Measurements from ENCODE around the gene SMIM11.
A peak's percentile ranks its signal among the peaks of the same experiment; 100 is the strongest.
"Not testable (repeated sequence)": the region's sequence is repeated elsewhere in the genome, so short reads cannot be mapped to it uniquely, and the experiment has no call there.

SMIM11 gene

GRCh38 chr21:34374940-34375618 is at the start of gene SMIM11:
TSS of gene SMIM11 (plus strand) at chr21:34375507. CDS start at chr21:34379505, 3,998 bp downstream.
- not testable (repeated sequence) for DNase-seq

GRCh38 chr21:34330055-34330454 is 45.3 kb upstream of the SMIM11 start:
- DNase-seq, result no peak

GRCh38 chr21:34331726-34332125 is 43.6 kb upstream of the SMIM11 start:
- no peak for DNase-seq

- DNase-seq, result no peak
Observed at GRCh38 chr21:34332347-34332746, 43.0 kb upstream of the SMIM11 start.

GRCh38 chr21:34333121-34333739 is 42.1 kb upstream of the SMIM11 start:
- DNase-seq, result no peak

GRCh38 chr21:34335316-34335715 is 40.0 kb upstream of the SMIM11 start:
- no peak for DNase-seq

GRCh38 chr21:34336245-34336644 is 39.1 kb upstream of the SMIM11 start:
- DNase-seq, result no peak

GRCh38 chr21:34336756-34337391 is 38.4 kb upstream of the SMIM11 start:
- no peak for DNase-seq

- no peak for DNase-seq
Observed at GRCh38 chr21:34337741-34338140, 37.6 kb upstream of the SMIM11 start.

- no peak for DNase-seq
Observed at GRCh38 chr21:34338226-34338625, 37.1 kb upstream of the SMIM11 start.

GRCh38 chr21:34340061-34340460 is 35.2 kb upstream of the SMIM11 start:
- DNase-seq, result no peak

GRCh38 chr21:34342476-34342875 is 32.8 kb upstream of the SMIM11 start:
- DNase-seq, result no peak

- DNase-seq, result no peak
Observed at GRCh38 chr21:34343347-34343746, 32.0 kb upstream of the SMIM11 start.

GRCh38 chr21:34343838-34344381 is 31.4 kb upstream of the SMIM11 start:
- DNase-seq, result no peak

- no peak for DNase-seq
Observed at GRCh38 chr21:34344584-34344983, 30.7 kb upstream of the SMIM11 start.

GRCh38 chr21:34345091-34345871 is 30.0 kb upstream of the SMIM11 start:
- DNase-seq, result no peak

GRCh38 chr21:34345892-34346291 is 29.4 kb upstream of the SMIM11 start:
- no peak for DNase-seq

- no peak for DNase-seq
Observed at GRCh38 chr21:34348890-34349519, 26.3 kb upstream of the SMIM11 start.

GRCh38 chr21:34351786-34352241 is 23.5 kb upstream of the SMIM11 start:
- peak; percentile 23 for DNase-seq

GRCh38 chr21:34352556-34352955 is 22.8 kb upstream of the SMIM11 start:
- DNase-seq, result no peak

GRCh38 chr21:34353182-34353581 is 22.1 kb upstream of the SMIM11 start:
- no peak for DNase-seq

GRCh38 chr21:34354836-34355235 is 20.5 kb upstream of the SMIM11 start:
- DNase-seq, result no peak

- no peak for DNase-seq
Observed at GRCh38 chr21:34355570-34355969, 19.7 kb upstream of the SMIM11 start.

Data from stimulated activated CD4-positive, alpha-beta T cell treated with anti-CD3 and anti-CD28 coated beads, Interleukin-15, amount 100 ng/mL, for 24 hours (primary cell).